Measurements from ENCODE around the gene RPL31. TPM values are rescaled to one million over a fixed set of nuclear protein-coding genes. Genes with fewer than 3 reads are reported as not detected.

The RPL31 gene
- total RNA-seq, 4 donors from 2014 or later, result 1,010 to 1,120 (median 1,024) TPM

- no peak overlapping the region for H3K27ac ChIP-seq
- no peak overlapping the region for H3K4me3 ChIP-seq
- whole genome bisulfite sequencing, 2 donors, result 84 to 92% methylated on average over 28 of the region's 28 CpGs
- H3K4me1 ChIP-seq, result no peaks in the 10 kb centered on the region
- H3K27me3 ChIP-seq, result no peaks in the 10 kb centered on the region
- DNase-seq (ENCODE audit: low spot score in 2 of 2), result no peak
- H3K9me3 ChIP-seq, result no peaks in the 10 kb centered on the region
- TF ChIP-seq CTCF (IDR thresholded peaks at IDR 0.05) (no peak), EP300 (IDR thresholded peaks at IDR 0.05) (no peak), POLR2A (IDR thresholded peaks at IDR 0.05) (no peak)
- peaks cover 0 to 15% (median 0%) of the 10 kb centered on the region in 3 donors for H3K36me3 ChIP-seq
Measured at GRCh38 chr2:100968146-100969145, 33.6 kb upstream of the RPL31 start.

- Histone ChIP-seq H3K4me3 (no peak overlapping the region), H3K27ac (no peak overlapping the region), H3K9me3 (no peaks in the 10 kb centered on the region), H3K4me1 (no peaks in the 10 kb centered on the region), H3K27me3 (no peaks in the 10 kb centered on the region), H3K36me3 (peaks cover 0 to 21% (median 0%) of the 10 kb centered on the region in 3 donors)
- 87 to 95% methylated on average over 7 of the region's 7 CpGs for WGBS, 2 donors
- TF ChIP-seq POLR2A (IDR thresholded peaks at IDR 0.05) (no peak), EP300 (IDR thresholded peaks at IDR 0.05) (no peak), CTCF (IDR thresholded peaks at IDR 0.05) (no peak)
- no peak for DNase-seq (ENCODE audit: low spot score in 2 of 2)
Measured at GRCh38 chr2:100969998-100970397, 32.1 kb upstream of the RPL31 start.

DNA sequence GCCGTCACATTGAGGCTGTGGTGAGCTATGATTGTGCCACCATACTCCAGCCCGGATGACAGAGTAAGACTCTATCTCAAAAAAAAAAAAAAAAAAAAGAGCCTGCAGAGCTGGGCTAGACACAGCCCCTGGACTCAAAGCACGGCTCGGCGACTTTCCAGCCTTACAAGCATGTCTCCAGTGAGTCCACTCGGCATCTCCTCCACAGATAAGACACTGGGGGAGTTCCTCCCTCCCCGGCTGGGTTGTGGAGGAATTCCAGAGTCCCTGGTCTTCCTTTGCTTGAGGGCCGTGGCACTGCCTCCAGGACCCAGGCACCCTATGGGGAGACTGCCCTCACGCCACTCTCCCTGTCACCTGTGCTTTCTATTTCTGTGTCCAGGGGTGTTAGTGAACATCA is 30.9 kb upstream of the RPL31 start:
- no peaks in the 10 kb centered on the region for H3K9me3 ChIP-seq
- 86 to 87% methylated on average over 9 of the region's 9 CpGs for WGBS, 2 donors
- H3K4me3 ChIP-seq, result no peak overlapping the region
- no peak for DNase-seq (ENCODE audit: low spot score in 2 of 2)
- peaks cover 0 to 25% (median 0%) of the 10 kb centered on the region in 3 donors for H3K36me3 ChIP-seq
- no peak overlapping the region for H3K27ac ChIP-seq
- H3K4me1 ChIP-seq, result no peaks in the 10 kb centered on the region
- no peaks in the 10 kb centered on the region for H3K27me3 ChIP-seq
- TF ChIP-seq EP300 (IDR thresholded peaks at IDR 0.05) (no peak), POLR2A (IDR thresholded peaks at IDR 0.05) (no peak), CTCF (IDR thresholded peaks at IDR 0.05) (no peak)

- TF ChIP-seq CTCF (IDR thresholded peaks at IDR 0.05), result no peak
- TF ChIP-seq EP300 (IDR thresholded peaks at IDR 0.05), result no peak
- TF ChIP-seq POLR2A (IDR thresholded peaks at IDR 0.05), result no peak
- Histone ChIP-seq H3K4me1 (no peaks in the 10 kb centered on the region), H3K27ac (no peak overlapping the region), H3K27me3 (no peaks in the 10 kb centered on the region), H3K36me3 (peaks cover 0 to 25% (median 0%) of the 10 kb centered on the region in 3 donors), H3K4me3 (no peak overlapping the region), H3K9me3 (no peaks in the 10 kb centered on the region)
- no peak for DNase-seq (ENCODE audit: low spot score in 2 of 2)
- WGBS, 2 donors, result 82 to 91% methylated on average over 7 of the region's 7 CpGs
Measured at GRCh38 chr2:100972452-100972851, 29.6 kb upstream of the RPL31 start.
